AG20443 (cell line): ENCODE measurements around the gene IWS1.

Source experiments
- DNase-seq: peaks from one replicate; pipeline ENCODE4 v3.0.0; 2012; ENCODE audit warnings: low spot score, mixed read lengths

Gene IWS1

GRCh38 chr2:127486247-127487058 lies 39.8 kb downstream of the IWS1 start:
- DNase-seq = peak; percentile 49

GRCh38 chr2:127485694-127486071 lies 40.6 kb downstream of the IWS1 start:
- DNase-seq = no peak

GRCh38 chr2:127485051-127485693 lies 41.1 kb downstream of the IWS1 start:
- no peak for DNase-seq

GRCh38 chr2:127482031-127482430 lies 44.3 kb downstream of the IWS1 start:
- DNase-seq = no peak

GRCh38 chr2:127479866-127480743 lies 46.2 kb downstream of the IWS1 start:
- DNase-seq = no peak

- peak; percentile 51 for DNase-seq
Observed at GRCh38 chr2:127479219-127479825, 47.0 kb downstream of the IWS1 start.

- DNase-seq = no peak
Observed at GRCh38 chr2:127475788-127476187, 50.5 kb downstream of the IWS1 start.

- no peak for DNase-seq
Observed at GRCh38 chr2:127472268-127472667, 54.0 kb downstream of the IWS1 start.

GRCh38 chr2:127471286-127471988 lies 54.9 kb downstream of the IWS1 start:
- DNase-seq = no peak

- DNase-seq = no peak
Observed at GRCh38 chr2:127469974-127470373, 56.3 kb downstream of the IWS1 start.

GRCh38 chr2:127469051-127469450 lies 57.2 kb downstream of the IWS1 start:
- DNase-seq = no peak

GRCh38 chr2:127465258-127465657 lies 61.0 kb downstream of the IWS1 start:
- DNase-seq = no peak

GRCh38 chr2:127464470-127465257 lies 61.6 kb downstream of the IWS1 start:
- no peak for DNase-seq

GRCh38 chr2:127463155-127463991 lies 62.9 kb downstream of the IWS1 start:
- DNase-seq = no peak

- DNase-seq = no peak
Observed at GRCh38 chr2:127462461-127462860, 63.8 kb downstream of the IWS1 start.

- no peak for DNase-seq
Observed at GRCh38 chr2:127456960-127457359, 69.3 kb downstream of the IWS1 start.

GRCh38 chr2:127455566-127456493 lies 70.5 kb downstream of the IWS1 start:
- no peak for DNase-seq
